Measurements from ENCODE around the gene P2RY12.

The P2RY12 gene

GRCh38 chr3:151307131-151307530 lies 77.4 kb downstream of the P2RY12 start:
- no peak for DNase-seq (ENCODE audit: low read depth)

DNA sequence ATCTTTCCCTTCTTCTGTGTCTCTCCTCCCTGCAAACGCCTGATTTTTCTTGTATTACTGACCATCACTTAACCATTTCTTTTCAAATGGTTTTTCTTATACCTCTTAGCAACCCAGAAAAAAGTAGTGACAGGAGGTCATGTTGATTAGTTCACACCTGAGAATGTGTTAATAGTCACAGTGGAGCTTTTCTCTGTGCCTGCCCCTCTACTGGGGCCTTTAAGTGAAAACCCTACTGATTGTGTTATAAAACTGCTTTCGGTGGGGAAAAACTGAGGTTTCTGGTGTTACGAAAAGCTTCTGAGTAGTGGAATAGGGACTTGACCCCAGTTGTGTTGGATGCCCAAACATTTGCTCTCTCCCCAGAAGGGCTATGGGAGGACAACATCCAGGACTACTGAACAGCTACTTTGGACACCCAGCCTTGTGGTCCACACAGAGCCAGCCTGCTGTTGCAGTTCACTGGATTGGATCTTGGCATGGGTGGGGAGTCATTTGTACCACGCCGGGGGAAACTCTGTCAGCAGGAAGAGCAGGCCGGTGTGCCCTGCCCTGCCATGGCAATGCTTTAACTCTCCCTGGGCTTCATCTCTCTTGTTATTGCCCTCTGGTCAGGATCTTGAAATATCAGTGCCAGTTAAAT lies 78.3 kb downstream of the P2RY12 start:
- DNase-seq (ENCODE audit: low read depth), result no peak

GRCh38 chr3:151305775-151306151 lies 78.8 kb downstream of the P2RY12 start:
- no peak for DNase-seq (ENCODE audit: low read depth)

GRCh38 chr3:151305060-151305774 lies 79.3 kb downstream of the P2RY12 start:
- DNase-seq (ENCODE audit: low read depth), result no peak

GRCh38 chr3:151303751-151304150 lies 80.8 kb downstream of the P2RY12 start:
- DNase-seq (ENCODE audit: low read depth), result no peak

- DNase-seq (ENCODE audit: low read depth), result no peak
Observed at GRCh38 chr3:151301787-151302186, 82.8 kb downstream of the P2RY12 start.

DNA sequence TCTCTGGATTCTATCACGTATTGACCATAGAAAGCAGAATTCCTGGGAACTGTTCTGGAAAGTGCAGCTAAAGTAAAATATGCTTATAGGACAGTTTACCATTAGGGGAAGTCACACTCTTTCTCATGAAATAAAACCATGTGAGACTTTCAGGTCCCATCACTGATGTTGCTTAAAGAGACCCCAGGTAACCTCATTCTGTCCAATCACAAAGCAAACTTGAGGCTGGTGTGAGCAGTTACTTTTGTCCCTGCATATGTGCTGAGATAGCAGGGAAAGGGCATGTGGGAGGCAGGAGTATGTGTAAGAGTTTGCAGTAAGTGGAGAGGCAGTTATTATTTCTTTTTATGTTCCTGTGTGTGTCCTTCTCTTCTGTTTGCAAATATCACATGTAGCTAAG lies 84.0 kb downstream of the P2RY12 start:
- no peak for DNase-seq (ENCODE audit: low read depth)

- DNase-seq (ENCODE audit: low read depth), result no peak
Observed at GRCh38 chr3:151299006-151299405, 85.5 kb downstream of the P2RY12 start.

DNA sequence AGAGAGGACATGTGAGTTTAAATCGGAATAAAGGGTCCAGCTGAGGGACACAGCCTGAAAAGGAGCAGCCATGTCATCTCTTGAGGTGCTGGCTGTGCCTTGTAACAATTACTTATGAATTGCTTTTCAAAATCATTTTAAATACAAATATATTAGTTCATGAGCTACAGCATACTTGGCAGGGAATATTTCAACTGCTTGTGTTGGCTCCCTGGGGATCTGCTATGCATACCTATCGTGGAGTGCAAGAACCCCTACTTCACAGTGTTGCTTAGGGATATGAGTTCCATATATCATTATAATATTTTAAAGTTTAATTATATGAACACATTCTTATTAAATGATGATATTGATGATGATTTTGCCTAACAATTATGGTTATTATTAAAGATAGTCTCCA lies 87.1 kb downstream of the P2RY12 start:
- DNase-seq (ENCODE audit: low read depth), result no peak

DNA sequence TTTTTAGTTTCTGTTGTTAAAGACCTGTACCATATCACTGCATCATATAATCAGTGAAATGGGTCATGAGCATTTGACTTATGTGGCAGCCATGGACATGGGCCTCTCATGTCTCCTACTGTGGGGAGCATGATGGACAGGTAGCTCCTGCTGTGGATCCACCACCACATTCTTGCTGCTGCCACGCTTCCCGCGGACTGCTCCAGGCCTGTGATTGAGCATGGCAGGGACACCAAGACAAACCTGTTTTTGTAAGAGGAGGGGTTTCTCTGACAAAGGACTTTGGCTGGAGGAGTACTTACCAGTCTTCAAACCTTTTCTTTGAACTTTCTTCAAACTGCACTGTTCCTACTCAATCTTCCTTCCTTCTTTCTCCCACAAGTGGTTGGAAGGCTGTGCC lies 88.3 kb downstream of the P2RY12 start:
- DNase-seq (ENCODE audit: low read depth), result no peak

- DNase-seq (ENCODE audit: low read depth), result no peak
Observed at GRCh38 chr3:151293127-151293526, 91.4 kb downstream of the P2RY12 start.

DNA sequence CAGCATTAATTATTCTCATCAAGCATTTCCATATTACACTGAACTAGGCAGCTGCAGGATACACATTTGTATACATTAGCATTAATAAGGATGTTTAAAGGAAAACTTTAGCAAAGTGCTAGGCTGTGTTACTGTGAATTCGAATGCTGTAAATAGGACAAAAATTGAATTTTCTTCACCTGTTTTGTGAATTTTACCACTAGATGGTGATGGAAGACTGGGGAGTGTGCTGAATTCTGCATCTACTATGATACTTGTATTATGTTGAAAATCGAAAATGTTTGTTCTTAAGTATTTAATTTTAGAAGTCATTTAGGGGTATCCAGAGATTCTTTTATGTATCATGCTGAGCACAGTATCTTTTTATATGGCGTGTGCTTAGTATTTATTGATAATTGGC lies 93.9 kb downstream of the P2RY12 start:
- no peak for DNase-seq (ENCODE audit: low read depth)

GRCh38 chr3:151289445-151289844 lies 95.1 kb downstream of the P2RY12 start:
- no peak for DNase-seq (ENCODE audit: low read depth)

All from CMK (cell line).